GM19438 (cell line): ENCODE data around the gene GMPPB.
"Not testable (repeated sequence)": the region's sequence is repeated elsewhere in the genome, so short reads cannot be mapped to it uniquely, and the experiment has no call there.

Source experiments
- ATAC-seq: cut with Tn5 transposase; IDR thresholded peaks from one replicate; pipeline ENCODE4 v1.9.1; 2021; ENCODE audit warnings: low read depth; ENCODE audit not compliant: unreplicated experiment

GMPPB gene

DNA sequence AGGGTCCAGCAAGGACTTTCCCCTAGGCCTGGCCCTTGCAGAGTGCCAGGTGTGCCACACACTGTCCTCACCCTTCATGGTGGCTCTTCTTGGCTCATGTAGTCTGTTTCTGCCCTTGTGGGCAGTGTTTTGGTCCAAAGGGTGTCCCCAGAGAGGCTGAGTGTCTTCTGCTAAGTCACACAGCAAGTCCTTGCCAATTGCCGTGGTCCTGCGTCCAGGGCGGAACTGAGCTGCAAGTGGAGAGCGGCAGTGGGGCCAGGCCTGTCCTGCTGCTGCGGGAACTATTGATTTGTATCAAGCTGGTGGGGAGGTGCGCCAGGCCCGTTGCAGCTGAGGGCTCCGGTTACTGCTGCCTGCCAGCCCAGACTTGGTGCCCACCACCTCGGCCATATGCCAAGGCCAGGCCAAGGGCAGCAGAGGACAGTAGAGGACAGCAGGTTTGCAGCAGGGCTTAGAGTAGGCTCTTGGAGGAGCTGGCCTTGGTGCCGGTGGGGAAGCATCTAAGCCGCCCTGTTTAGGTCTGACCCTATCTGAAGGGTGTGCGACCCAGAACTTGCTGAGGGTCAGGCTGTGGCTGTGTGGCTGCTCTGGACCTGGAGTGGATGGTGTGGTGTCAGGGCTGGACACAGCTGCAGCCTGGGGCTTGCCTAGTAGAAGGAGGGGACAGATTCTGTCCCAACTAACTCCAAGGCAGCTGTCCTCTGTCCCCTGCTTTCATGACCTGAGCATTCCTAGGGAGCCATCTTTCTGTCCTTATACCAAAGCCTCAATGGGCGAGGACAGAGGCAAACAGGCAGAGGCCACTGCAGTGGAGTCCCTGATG is 8.8 kb downstream of the GMPPB start:
- no peak for ATAC-seq

DNA sequence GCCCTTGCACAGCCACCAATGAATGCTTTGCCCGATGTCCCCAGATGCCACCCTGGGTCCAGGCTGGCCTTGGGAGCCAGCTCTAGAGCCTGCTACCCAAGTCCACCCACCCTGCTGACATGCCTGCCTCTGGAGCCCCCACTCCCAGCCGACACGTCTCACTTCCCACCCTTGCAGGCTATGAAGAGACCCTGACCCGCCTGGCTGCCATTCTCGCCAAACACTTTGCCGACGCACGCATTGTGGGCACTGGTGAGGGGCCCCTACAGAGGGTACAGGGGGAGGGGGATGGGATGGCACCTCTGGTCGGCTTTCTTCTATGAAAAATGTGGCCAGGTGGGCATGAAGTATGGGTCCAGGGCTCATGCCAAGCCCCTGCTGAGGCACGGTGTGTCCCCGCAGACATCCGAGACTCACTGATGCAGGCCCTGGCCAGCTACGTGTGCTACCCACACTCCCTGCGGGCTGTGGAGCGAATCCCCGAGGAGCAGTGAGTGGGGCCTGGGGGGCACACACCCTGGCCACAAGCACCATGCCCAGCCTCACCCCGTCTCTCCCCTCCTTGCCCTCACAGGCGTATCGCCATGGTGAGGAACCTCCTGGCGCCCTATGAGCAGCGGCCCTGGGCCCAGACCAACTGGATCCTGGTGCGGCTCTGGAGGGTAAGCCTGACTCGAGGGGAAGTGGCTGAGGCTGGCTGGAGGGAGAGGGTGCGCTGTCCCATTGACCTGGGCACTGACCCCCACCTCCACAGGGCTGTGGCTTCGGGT is 10.2 kb downstream of the GMPPB start:
- ATAC-seq = no peak

DNA sequence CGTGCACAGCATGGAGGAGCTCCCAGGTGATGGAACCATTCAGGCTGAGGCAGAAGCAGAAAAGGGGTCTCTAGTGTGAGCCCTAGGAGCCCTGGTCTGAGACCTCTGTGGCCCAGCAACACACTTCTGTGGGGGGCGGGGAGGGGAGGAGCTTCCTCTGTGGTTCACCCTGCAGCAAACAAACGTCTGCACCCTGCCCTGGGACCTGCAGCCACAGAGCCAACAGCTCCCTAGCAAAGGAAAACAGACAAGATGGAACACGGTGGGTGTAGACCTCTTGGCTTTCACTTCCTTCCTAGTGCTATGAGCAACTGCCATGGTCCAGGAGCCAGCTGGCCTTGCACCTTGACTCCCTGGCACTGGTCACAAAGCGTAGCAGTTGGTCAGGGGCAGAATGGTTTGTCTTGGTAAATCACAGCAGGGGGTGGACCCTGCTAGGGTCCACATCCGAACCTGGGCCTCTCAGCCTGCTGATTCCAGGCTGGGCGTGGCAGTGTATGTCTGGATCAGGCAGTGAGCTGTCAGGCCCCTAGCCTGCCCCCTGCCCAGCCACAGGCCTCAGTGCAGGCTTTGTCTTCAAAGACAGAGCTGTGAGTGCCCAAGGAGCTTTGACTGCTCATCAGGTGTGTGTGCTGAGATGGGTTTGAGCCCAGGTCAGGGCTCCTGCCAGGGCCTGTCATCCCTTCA is 11.0 kb downstream of the GMPPB start:
- ATAC-seq = no peak

DNA sequence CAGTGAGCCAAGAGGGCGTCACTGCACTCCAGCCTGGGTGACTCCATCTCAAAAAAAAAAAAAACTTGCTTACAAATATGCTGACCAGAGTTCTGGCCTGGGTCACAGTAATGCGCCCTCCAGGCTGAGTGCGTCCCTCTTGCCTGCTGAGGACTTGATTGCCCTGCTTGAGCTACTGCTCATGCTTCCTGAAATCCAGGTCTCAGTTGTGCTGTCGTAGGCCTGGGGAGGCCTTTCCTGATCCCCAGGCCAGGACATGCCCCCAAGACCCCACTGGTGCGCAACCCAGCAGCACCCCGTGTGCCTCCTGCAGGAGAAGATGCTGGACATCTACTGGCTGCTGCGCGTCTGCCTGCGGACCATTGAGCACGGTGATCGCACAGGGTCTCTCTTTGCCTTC is 11.6 kb downstream of the GMPPB start:
- ATAC-seq = no peak

DNA sequence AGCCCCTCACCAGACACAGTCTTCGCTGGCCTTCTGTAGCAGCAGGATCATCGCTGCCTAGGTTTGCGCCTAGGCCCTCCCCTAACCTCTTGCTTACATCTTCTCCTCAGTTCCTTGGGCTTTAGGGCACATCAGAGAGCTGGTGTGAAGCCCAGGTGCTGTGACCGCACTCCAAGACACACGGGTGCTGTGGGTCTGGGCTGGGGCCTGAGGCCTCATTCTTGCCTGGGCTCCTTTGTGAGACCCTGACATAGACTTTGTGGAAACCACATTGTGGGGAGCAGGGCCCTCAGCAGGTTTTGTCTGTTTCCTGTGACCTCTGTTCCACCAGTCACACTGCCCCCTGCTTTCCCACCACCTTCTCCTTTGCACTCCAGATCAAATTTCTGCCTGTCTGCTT is 12.3 kb downstream of the GMPPB start:
- ATAC-seq = no peak

DNA sequence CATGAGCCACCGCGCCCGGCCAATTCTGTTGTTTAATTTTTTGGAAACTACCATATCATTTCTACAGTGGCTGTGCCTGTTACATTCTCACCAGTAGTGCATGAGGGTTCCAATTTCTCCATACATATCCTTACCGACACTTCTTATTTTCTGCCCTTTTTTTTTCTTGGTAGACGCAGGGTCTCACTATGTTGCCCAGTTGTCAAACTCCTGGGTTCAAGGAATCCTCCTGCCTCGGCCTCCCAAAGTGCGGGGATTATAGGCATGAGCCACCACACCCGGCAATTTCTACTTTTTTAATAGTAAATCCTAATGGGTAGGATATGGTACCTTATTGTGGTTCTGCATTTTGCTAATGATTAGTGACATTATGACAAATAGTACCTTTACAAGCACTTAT is 13.9 kb downstream of the GMPPB start:
- ATAC-seq = no peak

DNA sequence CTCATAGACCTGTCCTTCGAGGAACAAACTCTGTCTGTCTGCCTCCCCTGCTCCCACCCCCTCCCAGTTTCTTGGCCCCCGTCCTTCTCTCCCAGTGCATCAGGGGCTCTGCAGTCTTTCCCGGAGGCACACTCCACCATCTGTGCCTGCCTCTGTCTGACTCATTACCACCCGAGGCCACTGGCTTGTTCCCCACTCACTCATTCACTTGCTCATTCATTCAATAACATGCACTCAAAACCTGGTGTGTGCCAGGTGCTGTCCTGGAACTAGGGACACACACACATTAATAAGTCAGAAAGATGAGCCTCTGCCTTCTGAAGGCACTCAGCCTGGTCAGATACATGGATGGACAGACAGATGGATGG is 16.7 kb downstream of the GMPPB start:
- ATAC-seq = no peak

DNA sequence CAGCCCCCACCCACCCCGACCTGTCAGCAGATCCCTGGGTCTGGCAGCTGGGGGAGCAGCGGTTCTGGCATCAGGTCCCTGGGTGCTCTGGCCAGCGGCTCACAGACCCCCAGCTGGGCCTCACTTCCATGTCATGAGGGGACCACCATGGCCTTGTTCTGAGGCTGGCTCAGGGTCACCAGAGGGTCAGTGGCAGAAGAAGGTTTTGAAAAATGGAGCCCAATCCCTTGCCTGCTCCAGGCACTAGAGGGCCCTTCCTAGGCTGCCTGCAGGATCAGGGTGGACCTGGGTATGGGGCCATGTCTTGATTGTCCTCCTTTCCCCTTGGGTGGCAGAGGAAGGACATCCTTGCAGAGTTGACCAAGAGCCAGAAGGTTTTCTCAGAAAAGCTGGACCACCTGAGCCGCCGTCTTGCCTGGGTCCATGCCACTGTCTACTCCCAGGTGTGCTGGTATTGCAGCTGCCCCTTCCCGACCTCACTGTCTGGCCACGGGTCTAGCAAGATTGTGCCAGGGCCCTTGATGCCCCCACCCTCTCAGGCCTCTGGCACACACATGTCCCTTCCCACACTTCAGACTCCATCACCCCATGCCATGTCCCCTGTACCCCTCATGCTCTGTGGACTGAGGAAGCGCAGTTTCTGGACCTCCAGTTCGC is 17.2 kb downstream of the GMPPB start:
- ATAC-seq = no peak

DNA sequence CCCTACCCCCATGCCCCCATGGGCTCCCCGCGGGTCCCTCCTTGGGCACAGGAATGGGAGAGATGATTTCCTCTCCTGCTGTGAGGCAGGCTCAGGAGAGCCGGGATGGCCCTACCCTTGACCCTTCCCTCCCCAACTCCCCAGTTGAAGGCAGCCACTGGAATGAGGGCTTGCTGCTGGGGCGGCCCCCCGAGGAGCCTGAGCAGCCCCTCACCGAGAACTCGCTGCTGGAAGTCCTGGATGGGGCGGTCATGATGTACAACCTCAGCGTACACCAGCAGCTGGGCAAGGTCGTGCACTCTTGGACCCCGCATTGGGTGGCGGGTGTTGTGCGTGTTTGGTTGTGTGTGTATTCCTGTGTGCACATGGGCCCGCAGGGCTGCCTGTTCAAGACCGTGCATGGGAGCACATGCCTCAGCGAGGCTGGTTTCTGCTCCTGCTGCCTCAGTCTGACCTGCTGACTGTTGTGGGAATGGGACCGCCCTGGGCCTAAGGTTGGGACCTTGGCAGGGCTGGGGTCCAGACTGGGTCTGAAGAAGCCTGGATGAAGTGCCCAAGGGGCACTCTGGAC is 18.3 kb downstream of the GMPPB start:
- ATAC-seq = no peak

DNA sequence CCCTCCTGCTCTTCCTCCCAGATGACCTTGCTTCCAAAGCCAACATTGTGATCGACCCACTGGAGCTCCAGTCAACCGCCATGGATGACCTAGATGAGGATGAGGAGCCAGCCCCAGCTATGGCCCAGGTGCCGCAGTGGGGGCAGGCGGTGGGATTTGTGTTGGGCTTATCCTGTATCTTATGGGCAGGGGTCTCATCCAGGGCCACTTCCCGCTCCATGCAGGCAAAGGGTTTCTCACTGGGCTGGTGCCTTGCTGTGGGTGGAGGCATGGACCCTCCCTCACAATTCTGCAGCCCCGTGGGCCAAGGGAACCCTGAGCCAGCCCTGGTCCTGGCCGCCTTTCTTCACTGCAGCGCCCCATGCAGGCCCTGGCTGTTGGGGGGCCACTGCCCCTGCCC is 19.1 kb downstream of the GMPPB start:
- ATAC-seq = no peak

DNA sequence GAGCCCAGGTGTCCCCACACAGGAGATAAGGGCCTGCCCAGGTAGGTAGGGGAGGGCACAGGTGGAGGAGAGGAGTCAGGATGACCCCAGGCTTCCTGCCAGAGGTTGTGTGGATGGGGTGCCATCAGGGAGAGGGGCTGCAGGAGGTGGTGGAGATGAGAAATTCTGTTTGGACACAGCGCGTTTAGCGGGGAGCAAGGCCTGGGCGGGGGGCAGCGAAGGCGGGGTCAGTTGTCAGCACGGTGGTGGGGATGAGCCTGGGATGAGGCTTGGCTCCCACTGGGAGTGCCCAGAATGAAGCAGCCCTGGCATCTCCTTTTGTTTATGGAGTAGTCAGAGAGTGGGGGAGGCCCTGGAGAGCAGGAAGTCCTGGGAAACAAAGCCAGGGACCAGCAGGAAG is 19.8 kb downstream of the GMPPB start:
- no peak for ATAC-seq

DNA sequence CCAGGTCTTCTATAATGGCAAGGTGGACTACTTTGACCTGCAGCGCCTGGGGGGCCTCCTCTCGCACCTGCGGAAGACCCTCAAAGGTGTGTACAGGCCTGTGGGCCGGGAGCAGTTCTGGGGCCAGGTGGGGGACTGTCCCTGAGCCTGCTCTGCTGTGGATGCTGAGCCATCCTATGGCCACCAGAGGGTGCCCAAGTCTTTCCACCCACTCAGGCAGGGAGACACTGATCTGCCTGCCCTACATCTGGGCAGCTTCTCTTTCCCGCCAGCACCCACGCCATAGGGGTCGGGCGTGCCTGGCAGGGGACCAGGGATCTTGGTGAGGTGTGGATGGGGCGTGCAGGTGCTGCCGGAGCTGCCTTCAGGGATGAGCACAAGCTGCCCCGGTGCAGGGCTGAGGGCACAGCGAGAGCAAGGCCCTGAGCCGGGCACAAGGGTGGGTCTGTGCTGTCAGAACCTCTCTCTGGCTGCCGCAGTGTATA is 20.3 kb downstream of the GMPPB start:
- ATAC-seq = no peak

DNA sequence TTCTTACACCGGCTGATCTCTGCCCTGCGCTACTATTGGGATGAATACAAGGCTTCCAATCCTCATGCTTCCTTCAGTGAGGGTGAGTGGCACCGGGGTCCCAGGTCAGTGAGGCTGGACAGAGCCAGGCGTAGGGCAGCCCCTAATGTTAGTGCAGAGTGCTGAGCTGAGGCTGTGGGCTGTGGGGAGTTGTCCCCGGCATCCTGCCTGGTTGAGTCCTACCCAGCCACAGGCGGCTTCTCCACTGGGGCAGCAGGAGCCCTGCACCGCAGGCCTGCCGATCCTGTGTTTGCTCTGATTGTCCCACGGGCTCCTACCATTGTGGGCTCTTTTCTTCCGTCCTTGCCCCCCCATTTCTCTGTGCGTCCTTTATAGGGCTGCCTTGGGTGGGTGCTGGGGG is 21.1 kb downstream of the GMPPB start:
- no peak for ATAC-seq

DNA sequence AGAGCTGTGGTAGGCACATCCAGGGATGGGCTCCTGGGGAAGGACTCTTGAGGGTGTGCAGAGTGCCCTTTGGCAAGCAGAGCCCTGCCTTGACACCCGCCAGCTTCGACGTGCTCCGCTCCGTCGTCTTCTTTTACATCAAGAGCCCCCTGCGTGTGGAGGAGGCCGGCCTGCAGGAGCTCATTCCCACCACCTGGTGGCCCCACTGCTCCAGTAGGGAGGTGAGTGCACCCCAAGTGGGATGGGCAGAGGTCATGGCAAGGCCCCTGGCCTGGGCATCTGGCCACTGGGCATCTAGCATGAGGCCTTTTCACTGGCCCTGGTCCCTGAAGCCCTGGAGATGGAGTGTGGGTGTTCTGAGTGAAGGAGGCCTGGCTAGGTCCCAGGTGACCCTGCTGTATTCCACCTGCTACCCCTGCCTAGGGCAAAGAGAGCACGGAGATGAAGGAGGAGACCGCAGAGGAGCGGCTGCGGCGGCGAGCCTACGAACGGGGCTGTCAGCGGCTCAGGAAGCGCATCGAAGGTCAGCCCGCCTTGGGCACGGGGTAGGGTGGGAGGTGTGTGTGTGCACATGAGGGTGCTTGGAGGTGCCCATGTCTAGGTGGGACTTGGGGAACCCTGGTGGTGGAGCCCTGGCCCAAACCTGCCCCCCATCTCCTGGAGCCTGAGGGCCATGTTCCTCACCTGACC is 22.2 kb downstream of the GMPPB start:
- no peak for ATAC-seq

DNA sequence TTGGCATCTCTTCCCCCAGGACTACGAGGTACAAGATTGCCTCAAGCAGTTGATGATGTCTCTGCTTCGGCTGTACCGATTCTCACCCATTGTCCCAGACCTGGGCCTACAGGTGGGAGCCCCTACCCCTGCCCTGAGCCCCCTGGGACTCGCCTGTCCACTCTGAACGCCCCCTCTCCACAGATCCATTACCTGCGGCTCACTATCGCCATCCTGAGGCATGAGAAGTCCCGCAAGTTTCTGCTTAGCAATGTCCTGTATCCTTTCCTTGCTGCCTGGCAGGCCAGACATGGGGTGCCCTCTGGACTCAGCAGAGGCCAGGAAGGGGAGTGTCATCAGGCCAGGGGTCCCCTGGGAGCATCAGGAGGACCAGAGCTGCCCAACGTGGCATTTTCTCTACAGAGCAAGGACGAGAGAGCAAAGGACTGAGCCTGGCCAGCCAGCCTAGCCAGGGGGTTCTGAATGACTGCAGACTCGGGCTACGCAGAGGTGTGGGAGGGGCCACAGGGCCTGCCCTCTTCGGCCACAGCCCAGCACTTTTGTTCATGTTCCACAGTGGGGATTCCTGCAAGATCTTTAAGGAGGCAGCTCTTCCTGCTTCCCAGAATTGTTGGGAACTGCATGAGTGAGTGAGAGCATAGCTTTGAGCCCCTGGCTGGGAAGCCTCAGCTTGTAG is 23.2 kb downstream of the GMPPB start:
- ATAC-seq = no peak

DNA sequence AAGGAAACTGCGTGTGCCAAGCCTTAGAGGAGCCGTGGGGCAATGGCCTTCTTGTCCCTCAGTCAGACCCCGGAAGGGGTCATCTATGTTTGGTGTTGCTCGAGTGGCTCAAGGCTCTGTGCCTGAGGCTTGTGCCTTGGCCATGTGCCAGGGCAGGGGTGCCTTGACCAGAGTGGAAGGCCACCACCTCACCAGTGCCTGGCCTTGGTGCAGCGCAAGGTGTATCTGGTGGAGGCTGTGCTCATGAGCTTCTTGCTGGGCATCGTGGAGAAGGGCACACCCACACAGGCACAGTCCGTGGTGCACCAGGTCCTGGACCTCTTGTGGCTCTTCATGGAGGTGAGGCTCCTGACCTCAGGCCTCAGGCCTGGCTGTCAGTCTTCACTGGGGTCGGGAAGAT is 23.7 kb downstream of the GMPPB start:
- ATAC-seq = no peak

DNA sequence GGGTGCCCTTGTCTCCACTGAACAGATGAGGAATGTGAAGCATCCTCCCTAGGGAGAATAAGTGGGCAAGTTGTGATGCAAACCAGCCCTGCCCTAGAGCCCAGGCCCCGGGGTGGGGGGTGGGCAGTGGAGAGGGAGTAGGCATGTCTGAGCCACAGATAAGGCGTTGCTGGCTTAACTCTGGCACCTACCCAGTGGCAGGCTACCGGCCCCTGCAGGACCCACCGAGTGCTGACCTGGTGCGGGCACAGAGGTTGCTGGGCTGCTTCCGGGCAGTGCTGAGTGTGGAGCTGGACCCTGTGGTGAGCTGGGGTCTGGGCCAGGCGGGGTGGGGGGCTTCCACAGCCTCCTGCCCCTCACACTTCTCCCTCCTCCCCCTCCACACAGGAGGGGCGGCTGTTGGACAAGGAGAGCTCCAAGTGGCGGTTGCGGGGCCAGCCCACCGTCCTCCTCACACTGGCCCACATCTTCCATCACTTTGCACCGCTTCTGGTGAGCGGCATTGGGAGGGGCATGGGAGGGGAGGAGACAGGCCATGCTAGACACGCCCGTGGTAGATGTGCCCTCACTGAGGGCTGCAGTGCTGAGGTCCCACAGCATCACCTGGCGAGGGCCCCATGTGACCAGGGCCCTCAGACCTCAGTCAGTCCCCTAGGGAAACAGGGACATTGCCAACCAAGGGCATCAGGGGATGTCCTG is 24.3 kb downstream of the GMPPB start:
- ATAC-seq = no peak

DNA sequence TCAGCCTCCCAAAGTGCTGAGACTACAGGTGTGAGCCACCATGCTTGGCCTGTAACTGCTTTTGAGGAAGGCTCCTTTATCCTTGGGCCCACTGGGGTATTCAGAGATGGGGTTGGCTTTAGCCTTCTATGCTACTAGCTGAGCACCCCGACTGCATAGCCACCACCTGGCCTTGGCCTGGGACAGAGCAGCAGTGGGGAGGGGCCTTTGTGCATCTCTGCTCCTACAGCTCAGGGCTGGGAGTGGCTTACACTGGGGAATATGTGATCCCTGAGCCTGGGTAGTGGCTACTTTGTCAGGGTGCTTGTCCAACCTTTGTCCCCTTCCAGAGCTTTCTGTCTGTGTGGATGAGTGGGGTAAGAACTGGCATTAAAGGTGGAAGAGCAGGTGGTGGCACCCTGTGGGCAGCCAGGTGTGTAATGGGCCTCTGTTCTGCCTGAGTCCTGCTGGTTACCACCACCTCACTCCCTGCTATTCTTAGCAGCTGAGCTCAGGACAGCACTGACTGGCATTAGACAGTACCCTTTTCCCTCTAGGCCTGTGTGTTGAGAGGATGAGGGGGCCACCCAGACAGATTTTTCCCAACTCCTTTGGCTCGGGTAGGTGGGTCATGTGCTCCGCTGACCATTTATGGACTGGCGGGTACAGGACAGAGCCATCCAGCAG is 28.3 kb downstream of the GMPPB start:
- not testable (repeated sequence) for ATAC-seq
